ENCODE data around the gene PILRB.
A peak's percentile ranks its signal among the peaks of the same experiment; 100 is the strongest.

The PILRB gene

DNA sequence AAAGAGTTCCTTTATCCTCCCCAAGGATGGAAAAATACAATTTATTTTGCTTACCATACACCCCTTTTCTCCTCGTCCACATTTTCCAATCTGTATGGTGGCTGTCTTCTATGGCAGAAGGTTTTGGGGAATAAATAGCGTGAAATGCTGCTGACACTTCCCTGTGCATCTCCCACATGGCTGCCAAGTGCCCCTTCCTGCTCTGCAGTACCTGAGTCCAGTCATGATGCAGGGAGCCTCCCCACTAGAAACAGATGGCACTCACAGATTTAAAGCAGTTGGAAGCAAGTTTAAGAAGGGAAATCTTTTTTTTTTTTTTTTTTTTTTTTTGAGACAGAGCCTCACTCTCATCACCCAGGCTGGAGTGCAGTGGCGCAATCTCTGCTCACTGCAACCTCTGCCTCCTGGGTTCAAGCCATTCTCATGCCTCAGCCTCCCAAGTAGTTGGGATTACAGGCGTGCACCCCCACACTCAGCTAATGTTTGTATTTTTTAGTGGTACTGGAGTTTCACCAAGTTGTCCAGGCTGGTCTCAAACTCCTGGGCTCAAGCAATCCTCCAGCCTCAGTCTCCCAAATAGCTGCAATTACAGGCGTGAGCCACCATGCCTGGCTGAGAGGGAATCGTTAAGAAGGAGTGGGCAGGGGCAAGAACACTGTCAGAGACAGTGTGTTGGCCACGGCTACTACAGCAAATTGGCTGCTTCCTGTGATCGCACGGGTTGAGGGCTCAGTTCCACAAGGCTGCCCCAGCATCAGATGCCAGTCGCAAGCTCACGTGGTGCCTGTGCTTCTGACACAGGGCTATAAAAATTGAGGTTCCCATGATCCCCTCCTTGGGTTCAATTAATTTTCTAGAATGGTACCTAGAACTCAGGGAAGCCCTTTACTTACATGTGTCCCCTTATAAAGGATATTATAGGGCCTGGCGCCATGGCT lies 10.0 kb downstream of the PILRB start:
- H3K9me2 ChIP-seq (replicated peaks; ENCODE audit: control insufficient read depth, low read length): no peaks in the 10 kb centered on the region
- H3K79me2 ChIP-seq (ENCODE audit: control insufficient read depth, low read length): no peaks in the 10 kb centered on the region
- peaks cover 23% of the 10 kb centered on the region for H3K36me3 ChIP-seq (ENCODE audit: control insufficient read depth, low read length)
- H3F3A ChIP-seq (ENCODE audit: control insufficient read depth, insufficient read depth): peaks cover 53% of the 10 kb centered on the region
- H3K4me3 ChIP-seq (ENCODE audit: low read length): peak overlapping the region; percentile 56
- no peaks in the 10 kb centered on the region for H4K20me1 ChIP-seq (ENCODE audit: control insufficient read depth, insufficient read depth, low read depth, low read length)
- H3K27me3 ChIP-seq (ENCODE audit: control insufficient read depth, low read length): no peaks in the 10 kb centered on the region
- H3K9me3 ChIP-seq (ENCODE audit: control insufficient read depth, insufficient read depth, low read length): no peaks in the 10 kb centered on the region
- peak overlapping the region; percentile 71 for H3K4me2 ChIP-seq (ENCODE audit: low read length)
- TF ChIP-seq, protein P1, sequence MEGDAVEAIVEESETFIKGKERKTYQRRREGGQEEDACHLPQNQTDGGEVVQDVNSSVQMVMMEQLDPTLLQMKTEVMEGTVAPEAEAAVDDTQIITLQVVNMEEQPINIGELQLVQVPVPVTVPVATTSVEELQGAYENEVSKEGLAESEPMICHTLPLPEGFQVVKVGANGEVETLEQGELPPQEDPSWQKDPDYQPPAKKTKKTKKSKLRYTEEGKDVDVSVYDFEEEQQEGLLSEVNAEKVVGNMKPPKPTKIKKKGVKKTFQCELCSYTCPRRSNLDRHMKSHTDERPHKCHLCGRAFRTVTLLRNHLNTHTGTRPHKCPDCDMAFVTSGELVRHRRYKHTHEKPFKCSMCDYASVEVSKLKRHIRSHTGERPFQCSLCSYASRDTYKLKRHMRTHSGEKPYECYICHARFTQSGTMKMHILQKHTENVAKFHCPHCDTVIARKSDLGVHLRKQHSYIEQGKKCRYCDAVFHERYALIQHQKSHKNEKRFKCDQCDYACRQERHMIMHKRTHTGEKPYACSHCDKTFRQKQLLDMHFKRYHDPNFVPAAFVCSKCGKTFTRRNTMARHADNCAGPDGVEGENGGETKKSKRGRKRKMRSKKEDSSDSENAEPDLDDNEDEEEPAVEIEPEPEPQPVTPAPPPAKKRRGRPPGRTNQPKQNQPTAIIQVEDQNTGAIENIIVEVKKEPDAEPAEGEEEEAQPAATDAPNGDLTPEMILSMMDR (IDR thresholded peaks at IDR 0.05; ENCODE audit: low read depth, low read length, poor library complexity, severe bottlenecking): no peak
- no peak for TF ChIP-seq EZH2phosphoT487 (IDR thresholded peaks at IDR 0.05; ENCODE audit: borderline replicate concordance, low read length)
- peak overlapping the region; percentile 92 for H3K27ac ChIP-seq (ENCODE audit: low read depth, low read length)
- H3K4me1 ChIP-seq (ENCODE audit: control insufficient read depth, low read length): peaks cover 87% of the 10 kb centered on the region

DNA sequence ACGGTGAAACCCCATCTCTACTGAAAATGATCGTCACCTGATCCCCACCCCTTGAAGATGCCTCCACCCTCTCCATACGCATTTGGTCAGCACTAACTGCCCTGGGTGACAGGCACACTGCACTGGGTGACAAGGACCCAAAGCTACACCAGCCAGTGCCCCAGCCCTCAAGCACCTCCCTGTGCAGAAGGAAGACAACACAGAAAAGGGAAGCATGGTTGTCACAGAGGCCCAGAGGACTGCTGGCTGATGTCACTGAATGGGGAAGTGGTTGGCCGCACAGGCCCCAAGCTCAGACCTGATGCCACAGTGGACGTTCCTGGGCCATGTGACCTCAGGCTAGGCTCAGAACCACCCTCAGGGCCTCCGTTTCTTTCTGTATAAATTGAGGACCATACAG lies 11.2 kb downstream of the PILRB start:
- H3K4me1 ChIP-seq (ENCODE audit: control insufficient read depth, low read length): peaks cover 98% of the 10 kb centered on the region
- no peaks in the 10 kb centered on the region for H3K9me2 ChIP-seq (replicated peaks; ENCODE audit: control insufficient read depth, low read length)
- H3K36me3 ChIP-seq (ENCODE audit: control insufficient read depth, low read length): peaks cover 14% of the 10 kb centered on the region
- H3K79me2 ChIP-seq (ENCODE audit: control insufficient read depth, low read length): no peaks in the 10 kb centered on the region
- no peaks in the 10 kb centered on the region for H3K9me3 ChIP-seq (ENCODE audit: control insufficient read depth, insufficient read depth, low read length)
- peak overlapping the region; percentile 56 for H3K4me3 ChIP-seq (ENCODE audit: low read length)
- H3K27ac ChIP-seq (ENCODE audit: low read depth, low read length): peak overlapping the region; percentile 92
- TF ChIP-seq, protein P1 (IDR thresholded peaks at IDR 0.05; ENCODE audit: low read depth, low read length, poor library complexity, severe bottlenecking): no peak
- peak overlapping the region; percentile 71 for H3K4me2 ChIP-seq (ENCODE audit: low read length)
- no peaks in the 10 kb centered on the region for H4K20me1 ChIP-seq (ENCODE audit: control insufficient read depth, insufficient read depth, low read depth, low read length)
- no peaks in the 10 kb centered on the region for H3K27me3 ChIP-seq (ENCODE audit: control insufficient read depth, low read length)
- peaks cover 46% of the 10 kb centered on the region for H3F3A ChIP-seq (ENCODE audit: control insufficient read depth, insufficient read depth)

DNA sequence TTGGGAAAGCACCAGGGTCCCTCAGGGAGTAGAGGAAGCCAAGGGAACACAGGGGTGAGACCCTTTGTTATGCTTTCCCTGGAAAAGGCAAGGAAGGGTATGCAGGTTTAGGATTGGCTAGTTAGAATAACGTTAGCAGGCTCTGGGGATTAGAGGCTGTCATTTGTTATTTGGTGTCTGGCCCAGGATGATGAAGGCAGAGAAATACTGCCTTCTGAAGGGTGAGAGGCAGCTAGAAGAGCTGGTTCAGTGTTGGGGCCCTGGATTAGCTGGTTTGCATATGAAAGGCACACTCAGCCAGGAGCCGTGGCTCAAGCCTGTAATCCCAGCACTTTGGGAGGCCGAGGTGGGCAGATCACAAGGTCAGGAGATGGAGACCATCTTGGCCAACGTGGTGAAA lies 12.4 kb downstream of the PILRB start:
- Histone ChIP-seq H3K9me3 (ENCODE audit: control insufficient read depth, insufficient read depth, low read length) (no peaks in the 10 kb centered on the region), H3K9me2 (replicated peaks; ENCODE audit: control insufficient read depth, low read length) (no peaks in the 10 kb centered on the region), H3K4me3 (ENCODE audit: low read length) (peak overlapping the region; percentile 56; the same call in 1 of the 2 replicates), H3K79me2 (ENCODE audit: control insufficient read depth, low read length) (no peaks in the 10 kb centered on the region), H4K20me1 (ENCODE audit: control insufficient read depth, insufficient read depth, low read depth, low read length) (no peaks in the 10 kb centered on the region), H3K4me2 (ENCODE audit: low read length) (peak overlapping the region; percentile 71), H3F3A (ENCODE audit: control insufficient read depth, insufficient read depth) (peaks cover 38% of the 10 kb centered on the region), H3K27ac (ENCODE audit: low read depth, low read length) (peak overlapping the region; percentile 92), H3K36me3 (ENCODE audit: control insufficient read depth, low read length) (peaks cover 5% of the 10 kb centered on the region; the same call in 1 of the 2 replicates), H3K27me3 (ENCODE audit: control insufficient read depth, low read length) (no peaks in the 10 kb centered on the region), H3K4me1 (ENCODE audit: control insufficient read depth, low read length) (peaks cover 97% of the 10 kb centered on the region)
- TF ChIP-seq, protein P1 (IDR thresholded peaks at IDR 0.05; ENCODE audit: low read depth, low read length, poor library complexity, severe bottlenecking): no peak
